ENCODE measurements around the gene CARD11.

The CARD11 gene

DNA sequence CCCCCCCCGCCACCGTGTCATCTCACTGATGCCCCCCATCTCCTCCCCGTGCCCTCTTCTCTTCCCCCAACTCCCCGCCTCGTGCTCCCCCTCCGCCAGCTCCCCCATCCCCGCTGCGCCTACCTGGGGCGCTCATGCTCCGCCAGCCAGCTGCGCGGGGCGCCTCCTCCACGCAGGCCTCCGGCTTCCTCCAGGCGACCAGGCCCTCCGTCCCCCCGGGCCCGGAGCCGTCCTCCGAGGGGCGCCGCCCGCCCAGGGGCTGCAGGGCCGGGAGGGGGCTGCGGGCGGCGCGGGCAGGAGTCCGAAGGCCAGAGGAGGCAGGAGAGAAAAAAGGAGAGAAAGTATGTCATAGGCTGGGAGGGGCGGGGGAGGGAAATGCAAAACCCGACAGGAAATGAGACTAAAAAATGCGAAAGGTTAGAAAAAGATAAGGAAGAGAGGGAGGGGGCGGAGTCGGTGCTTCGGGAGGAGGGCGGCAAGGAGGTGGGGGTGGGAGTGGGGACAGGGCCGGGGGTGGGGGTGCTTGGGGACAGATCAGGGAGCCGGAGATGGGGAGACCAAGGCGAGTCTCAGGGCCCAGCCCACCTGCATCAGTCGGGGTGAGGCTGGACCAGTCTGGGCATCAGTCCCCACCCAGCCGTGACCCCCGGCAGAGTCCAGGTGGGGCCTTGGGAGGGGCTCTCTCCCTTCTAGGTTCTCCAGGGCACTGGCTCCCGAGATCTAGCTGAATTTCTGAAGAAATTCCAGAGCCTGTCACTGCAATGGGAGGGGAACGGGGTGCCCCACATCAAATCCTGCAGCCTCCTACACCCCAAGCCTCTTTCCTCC is at the start of gene CARD11:
Gene CARD11, minus strand, starts transcription at position 324 of the 828 bp plus-strand sequence. CDS start 85,361 bp downstream, outside the sequence.
- DNase-seq (ENCODE audit: low read depth): peak; percentile 19

DNA sequence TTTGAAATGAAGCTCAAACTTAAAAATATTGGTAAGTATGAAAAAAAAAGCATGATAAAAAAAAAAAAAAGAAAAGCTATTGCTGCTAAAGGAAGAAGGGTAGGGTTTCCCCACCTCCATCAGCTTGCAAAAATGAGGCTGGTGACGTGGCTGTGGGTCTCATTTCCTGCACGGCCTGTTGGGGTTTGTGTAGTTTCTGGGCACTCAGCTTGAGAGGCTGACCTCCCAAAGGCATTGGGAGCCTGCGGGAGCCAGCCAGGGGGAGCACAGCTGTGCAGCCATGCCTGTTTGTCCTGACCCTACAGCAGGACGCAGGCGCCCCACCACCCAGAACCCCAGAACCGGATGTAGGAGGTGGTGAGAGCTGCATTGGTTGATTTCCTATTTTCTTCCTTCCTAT is 48.8 kb upstream of the CARD11 start:
- DNase-seq (ENCODE audit: low read depth): peak; percentile 41

DNA sequence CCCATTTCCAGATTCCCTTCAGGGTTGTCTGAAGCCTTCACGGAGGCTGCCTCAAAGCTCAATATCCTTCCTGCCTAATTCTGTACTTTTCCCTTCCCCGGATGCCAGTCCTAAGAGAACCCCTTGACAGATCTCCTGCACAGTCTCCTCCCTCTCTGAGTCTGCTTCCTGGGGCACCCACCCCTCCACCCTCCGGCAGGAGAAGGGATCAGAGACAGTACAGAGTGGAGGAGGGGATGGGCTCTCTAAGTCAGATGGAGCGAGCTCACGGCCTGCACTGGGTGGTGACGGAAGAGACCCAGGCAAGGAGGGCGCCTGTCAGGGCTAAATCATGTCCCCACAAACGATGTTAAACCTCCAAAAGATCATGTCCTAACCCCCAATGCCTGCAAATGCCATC is 48.0 kb upstream of the CARD11 start:
- no peak for DNase-seq (ENCODE audit: low read depth)

DNA sequence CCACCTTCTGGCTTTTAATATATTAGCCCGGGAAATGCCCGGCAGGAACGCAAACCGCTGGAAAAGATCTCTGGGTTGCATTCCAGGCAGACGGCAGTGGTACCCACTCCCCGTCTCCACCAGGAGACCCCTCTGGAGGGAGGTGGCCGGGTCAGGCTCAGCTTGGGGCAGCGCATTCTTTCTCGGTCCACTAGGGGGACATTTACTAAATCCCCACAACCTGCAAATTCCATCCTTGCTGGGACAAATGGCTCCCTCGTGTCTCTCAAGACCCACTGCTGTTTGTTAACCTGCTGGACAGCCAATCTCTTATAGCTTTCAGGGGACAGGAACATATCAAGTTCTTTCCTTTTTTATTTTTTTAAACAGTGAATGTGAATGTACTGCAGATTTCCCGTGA is 45.8 kb upstream of the CARD11 start:
- DNase-seq (ENCODE audit: low read depth): no peak

DNA sequence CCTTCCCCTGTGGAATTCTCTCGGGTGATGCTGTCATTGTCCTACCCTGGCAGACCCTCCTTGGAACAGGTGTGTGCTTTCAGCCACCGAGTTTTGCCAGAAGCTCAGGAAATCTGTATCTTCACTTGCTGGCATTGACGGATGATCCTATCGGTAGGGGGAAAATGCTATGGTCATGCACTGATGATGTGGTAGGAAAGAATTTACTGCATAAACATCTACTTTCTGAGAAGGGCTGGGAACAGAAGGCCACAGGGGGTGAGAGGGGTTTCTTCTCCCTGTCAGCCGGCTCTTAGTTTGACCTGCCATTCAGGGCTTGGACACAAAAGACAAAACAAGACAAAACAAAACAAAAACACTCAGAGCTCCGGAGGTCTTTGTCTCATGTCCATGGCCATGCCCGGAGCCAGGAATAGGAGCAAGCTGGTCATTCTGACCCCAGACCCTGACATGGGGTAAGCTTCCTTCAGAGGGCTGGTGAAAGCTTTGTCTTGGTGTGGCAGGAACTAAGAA is 43.6 kb upstream of the CARD11 start:
- DNase-seq (ENCODE audit: low read depth): no peak

DNA sequence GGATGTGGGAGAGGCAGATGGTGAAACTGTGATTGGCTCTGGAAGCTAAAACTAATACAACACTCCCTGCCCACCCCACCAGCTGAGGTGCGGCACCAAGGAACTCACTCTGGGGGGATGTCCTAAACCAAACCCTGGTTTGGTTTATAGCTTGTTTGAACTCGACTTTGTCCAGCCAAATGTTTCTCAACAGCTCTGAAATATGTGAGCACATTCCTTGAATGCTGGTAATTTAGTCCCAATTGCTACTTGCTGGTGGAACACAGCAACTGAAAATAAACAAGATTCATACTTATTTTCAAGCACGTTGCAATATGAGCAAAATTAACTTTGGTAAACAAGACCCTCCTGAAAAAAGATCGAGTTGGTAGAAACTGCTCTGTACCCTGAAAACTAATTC is 39.7 kb upstream of the CARD11 start:
- DNase-seq (ENCODE audit: low read depth): no peak

DNA sequence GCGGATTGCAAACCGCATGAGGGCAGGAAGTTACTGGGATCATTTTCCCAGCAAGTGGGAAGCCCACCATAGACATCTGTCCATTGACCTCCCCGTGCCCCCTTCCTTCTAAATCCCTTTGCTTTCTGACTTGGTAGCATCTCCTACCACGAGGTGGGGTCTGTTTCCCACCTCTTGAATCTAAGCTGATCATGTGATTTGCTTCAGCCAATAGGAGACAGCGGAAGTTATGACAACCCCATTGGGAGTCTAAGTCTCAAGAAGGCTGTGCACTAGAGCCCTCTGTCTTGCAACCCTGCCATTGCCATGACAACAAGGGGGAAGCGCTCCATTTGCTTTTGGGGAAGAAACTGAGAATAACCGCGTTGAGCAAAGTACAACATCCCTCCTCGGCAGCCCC is 39.2 kb upstream of the CARD11 start:
- no peak for DNase-seq (ENCODE audit: low read depth)

DNA sequence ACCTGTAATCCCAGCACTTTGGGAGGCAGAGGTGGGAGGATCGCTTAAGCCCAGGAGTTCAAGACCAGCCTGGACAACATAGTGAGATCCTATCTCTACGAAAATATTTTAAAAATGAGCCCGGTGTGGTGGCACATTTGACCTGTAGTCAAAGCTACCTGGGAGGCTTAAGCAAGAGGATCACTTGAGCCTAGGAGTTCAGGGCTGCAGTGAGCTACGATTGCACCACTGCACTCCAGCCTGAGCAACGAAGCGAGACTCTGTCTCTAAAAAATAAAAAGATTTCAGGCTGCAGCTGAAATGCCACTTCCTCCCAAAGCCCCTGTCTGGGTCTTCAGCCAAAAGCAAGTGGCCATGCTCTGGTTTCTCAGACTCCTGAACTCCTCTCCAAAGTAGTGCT is 38.7 kb upstream of the CARD11 start:
- no peak for DNase-seq (ENCODE audit: low read depth)

DNA sequence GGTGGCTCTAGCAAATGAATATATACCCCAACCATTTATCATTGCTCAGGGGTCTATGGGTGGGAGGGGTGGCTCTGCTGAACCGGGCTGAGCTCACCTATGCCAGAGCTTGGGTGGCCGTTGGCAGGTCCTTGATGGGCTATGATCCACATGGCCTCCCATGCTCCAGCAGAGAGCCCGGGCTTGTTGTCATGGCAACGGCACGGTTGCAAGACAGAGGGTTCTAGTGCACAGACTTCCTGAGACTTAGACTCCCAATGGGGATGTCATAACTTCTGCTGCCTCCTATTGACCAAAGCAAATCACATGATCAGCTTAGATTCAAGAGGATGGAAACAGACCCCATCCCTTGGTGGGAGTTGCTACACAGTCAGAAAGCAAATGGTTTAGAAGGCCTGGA is 36.4 kb upstream of the CARD11 start:
- DNase-seq (ENCODE audit: low read depth): no peak

DNA sequence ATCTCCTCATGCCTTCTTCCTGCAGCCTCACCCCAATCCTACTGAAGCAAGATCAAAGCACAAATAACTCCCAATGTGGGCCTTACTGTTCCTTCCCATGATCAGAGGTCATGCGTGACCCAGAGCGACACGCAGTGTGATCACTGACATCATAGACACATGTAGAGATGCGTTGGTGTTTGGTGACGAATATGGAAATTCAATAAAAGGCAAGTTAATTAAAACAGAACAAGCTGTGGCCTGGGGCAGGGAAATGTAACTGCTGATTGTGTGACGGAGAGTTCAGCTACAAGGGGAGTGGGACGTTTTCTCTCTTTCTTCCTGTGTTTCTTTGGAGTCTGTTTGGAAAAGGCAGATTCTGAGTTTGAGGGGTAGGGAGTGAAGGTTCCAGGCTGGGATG is 34.8 kb upstream of the CARD11 start:
- no peak for DNase-seq (ENCODE audit: low read depth)

DNA sequence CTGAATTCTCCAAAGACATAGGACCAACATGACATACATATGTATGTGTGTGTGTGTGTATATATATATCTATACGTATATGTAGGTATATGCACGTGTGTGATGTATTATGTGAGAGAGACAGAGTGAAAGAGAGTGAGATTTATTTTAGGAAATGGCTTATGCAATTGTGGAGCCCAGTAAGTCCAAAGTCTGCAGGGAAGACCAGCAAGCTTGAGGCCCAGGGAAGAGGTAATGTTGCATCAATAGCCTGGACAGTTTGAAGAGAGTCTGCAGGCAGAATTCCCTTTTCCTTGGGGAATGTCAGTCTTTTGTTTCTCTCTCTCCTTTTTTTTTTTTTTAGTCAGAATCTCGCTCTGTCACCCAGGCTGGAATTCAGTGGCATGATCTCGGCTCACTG is 33.0 kb upstream of the CARD11 start:
- no peak for DNase-seq (ENCODE audit: low read depth)

DNA sequence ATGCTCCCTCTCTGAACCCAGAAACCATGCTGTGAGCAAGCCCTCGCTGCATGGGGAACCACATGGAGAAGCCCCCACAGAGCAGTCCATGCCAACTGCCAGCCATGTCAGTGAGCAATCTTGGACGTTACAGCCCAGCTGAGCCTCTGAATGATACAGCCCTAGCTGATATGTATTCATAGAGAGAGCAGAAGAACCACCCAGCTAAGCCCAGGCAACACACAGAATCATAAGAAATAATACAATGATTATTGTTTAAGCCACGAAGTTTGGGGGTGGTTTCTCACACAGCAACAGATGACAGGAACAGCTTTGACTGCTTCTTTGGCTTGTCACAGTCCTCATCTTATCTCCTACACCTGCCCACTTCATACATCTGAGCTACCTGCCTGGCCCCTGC is 32.5 kb upstream of the CARD11 start:
- no peak for DNase-seq (ENCODE audit: low read depth)

DNA sequence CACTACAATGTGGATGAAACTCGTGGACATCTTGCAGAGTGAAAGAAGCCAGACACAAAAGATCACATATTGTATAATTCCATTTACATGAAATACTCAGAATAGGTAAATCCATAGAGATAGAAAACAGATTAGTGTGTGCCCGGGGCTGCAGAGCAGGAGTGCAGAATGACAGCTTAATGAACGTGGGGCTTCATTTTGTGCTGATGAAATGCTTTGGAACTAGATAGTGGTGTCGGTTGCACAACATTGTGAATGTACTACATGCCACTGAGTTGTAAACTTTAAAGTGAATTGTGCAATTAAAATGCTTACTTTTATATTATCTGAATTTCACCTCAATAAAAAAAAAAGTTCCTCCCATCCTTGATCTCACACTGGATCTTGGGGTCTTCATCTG is 31.8 kb upstream of the CARD11 start:
- DNase-seq (ENCODE audit: low read depth): no peak

DNA sequence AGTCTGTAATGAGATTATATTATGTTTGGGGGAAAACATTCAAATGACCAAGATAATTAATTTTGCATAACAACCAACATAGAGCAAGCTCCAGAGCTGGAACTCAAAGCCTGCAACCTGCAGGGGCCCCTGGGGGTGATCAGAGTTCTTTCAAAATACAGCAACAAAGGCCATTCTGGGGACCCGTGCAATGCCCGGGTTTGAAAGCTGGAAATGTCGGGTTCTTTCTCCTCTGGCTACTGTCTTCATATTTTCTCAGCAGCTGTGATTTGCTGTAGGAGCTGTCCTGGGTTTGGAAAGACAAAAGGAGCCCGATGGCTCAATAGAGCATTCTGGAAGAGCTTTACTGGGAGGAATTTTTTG is 30.8 kb upstream of the CARD11 start:
- no peak for DNase-seq (ENCODE audit: low read depth)

DNA sequence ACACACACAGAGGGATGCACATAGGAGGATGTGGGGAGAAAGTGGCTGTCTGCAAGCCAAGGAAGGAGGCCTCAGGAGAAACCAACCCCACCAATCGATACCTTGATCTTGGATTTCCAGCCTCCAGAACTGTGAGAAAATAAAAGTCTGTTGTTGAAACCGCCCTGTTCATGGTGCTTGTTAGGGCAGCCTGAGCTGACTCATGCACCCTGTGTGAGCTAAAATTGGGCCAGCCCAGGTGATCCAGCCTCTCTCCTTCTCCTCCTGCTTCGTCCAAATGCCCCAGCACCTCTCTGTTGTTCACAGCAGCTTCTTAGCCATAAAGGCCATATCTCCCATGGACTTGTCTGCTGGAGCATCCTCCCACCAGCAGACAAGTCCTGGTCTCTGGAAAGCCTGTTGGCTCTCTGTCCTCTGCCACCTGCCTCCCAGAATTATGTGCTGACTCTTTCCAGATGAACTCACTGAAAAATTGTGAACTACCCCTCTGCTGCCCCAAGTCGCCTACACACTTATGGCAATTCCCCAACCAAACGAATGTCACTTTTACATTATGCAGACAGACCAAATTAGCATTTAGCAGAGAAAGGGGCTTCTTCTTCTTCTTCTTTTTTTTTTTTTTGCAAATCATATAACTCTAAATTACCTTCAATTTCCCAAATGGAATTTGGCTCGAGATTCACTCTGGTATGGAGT is 30.2 kb upstream of the CARD11 start:
- DNase-seq (ENCODE audit: low read depth): no peak

DNA sequence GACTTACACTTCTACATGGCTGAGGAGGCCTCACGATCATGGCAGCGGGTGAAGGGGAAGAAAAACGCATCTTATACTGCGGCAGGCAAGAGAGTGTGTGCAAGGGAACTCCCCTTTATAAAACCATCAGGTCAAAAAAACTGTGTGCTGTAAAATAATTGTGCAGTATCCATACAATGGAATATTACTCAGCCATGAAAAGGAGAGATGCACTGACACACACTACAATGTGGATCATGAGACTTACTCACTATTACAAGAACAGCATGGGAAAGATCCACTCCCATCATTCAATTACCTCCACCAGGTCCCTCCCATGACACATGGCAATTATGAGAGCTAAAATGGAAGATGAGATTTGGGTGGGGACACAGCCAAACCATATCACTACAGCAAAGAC is 27.2 kb upstream of the CARD11 start:
- no peak for DNase-seq (ENCODE audit: low read depth)

DNA sequence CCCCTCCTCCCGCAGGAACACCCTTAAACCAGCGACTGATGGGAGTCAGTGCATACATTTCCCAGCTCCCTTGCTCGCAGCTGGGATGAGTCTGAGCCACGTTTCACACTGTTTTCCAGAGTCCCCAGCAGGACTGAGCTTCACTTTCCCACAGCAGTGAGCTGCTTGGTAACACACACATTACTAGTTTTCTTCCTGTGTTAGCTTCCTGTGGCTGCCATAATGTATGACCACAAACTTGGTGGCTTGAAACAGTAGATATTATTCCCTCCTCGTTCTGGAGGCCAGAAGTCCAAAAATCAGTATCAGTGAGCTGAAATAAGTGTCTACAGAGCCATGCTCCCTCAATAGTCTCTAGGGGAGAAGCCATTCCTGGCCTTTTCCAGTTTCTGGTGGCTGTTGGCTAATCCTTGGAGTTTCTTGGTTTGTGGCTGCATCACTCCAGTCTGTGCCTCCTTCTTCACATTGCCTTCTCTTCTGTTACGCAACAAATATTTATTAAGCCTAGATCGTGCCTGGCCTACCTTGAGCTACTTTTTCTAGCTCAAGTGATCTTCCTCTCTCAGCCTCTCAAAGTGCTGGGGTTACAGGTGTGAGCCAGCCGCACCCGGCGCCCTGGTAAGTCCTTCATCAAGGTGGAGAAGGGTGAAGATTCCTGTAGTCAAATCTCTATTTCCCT is 26.2 kb upstream of the CARD11 start:
- DNase-seq (ENCODE audit: low read depth): no peak

DNA sequence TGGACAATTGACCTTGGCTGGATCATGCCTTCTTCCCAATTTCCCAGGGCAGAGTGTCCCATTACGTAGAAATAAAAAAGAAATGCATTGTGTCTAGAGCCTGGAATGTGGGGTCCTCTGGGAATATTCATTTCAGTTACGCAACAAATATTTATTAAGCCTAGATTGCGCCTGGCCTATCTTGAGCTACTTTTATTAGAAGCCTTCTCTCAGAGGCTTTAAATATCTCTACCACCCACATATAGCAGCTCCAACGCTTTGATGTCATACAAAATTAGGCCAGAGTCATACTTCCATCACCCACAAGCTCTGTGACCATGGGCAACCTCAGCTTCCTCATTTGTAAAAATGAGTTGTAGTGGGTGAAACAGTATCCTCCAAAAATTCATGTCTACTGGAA is 24.9 kb upstream of the CARD11 start:
- no peak for DNase-seq (ENCODE audit: low read depth)

DNA sequence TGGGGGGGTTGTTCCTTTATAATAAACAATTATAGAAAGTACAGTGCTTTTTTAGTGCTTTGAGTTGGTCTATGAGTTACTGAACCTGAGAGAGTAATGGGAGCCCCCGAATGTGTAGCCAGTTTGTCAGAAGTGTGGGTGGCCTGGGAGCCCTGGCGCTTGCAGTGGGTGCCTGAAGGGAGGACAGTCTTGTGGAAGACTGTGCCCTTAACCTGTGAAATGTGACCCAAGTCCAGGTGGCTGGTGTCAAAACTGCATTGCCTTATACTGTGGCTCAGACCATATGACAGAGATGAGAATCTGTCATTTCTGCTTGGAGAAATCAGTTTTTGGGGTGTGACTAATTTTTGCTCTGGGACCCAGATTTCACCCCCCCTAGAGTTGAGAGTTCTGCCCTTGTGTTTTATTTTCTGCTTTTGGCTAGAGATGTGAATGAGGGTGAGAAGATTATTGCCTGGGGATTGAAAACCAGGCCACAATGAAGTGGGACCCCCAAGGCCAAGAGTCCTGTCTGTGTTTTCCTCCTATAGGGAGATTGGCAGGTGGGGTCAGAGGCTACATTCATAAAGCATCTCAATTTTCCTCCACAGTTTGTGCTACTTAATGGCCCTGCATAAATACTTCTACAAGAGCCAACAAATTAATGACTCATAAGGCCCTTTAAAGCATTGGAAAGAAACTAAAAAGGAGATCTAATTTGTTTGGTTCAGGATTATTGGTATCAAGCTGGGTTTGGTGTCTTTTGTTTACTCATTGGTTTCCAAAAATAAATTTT is 24.1 kb upstream of the CARD11 start:
- DNase-seq (ENCODE audit: low read depth): no peak

DNA sequence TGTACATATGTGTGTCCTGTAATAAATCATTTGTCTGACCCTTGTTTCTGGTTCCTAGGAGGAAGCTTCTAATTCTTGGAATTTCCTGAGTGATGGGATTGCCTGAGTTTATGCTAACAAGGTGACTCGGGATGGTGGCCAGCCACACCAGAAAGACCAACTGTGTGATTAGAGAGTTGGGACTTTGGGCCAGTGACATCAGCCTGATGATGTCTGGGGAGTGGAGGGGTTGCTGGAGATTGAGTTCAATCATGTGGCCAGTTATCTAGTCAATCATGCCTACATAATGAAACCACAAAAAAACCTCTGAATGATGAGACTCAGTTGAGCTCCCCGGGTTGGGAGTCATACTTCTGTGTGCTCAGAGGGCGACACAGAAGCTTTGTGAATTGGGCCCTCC is 23.5 kb upstream of the CARD11 start:
- DNase-seq (ENCODE audit: low read depth): no peak

DNA sequence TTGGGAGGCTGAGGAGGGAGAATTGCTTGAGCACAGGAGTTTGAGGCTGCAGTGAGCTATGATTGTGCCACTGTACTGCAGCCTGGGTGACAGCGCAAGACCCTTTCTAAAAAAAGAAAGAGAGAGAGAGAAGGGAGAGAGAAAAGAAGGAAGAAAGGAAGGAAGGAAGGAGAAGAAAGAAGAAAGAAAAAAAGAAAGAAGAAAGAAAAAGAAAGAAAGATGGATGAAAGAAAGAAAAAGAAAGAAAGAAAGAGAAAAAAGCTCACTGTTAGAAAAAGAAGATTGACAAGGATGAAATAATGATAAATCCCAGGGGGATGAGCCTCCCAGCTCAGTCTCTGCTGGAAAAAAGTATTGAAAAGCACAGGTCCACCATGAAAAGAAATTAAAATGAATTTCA is 22.8 kb upstream of the CARD11 start:
- DNase-seq (ENCODE audit: low read depth): no peak

DNA sequence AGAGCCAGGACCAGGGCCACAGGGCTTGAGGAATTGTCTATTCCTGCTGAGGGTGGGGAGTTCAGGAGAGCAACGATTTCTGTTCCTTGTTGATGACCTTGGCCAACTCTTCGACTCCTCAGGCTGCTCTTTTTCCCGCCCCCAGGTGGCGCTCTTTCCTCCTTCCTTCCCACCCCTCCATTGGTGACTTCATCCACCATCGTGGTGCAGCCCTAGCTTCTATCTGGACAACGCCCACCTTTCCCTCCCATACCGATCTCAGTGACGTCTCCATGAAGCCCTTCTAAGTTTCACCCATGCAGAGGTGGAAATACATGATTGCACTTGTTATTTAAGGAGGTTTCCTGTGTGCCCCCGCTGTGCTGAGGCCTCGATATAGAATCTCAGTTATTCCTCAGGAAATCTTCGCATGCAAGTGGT is 22.1 kb upstream of the CARD11 start:
- DNase-seq (ENCODE audit: low read depth): peak; percentile 44
